Measurements from ENCODE around the gene NT5C3A.
"Not testable (repeated sequence)": the region's sequence is repeated elsewhere in the genome, so short reads cannot be mapped to it uniquely, and the experiment has no call there.

DNA sequence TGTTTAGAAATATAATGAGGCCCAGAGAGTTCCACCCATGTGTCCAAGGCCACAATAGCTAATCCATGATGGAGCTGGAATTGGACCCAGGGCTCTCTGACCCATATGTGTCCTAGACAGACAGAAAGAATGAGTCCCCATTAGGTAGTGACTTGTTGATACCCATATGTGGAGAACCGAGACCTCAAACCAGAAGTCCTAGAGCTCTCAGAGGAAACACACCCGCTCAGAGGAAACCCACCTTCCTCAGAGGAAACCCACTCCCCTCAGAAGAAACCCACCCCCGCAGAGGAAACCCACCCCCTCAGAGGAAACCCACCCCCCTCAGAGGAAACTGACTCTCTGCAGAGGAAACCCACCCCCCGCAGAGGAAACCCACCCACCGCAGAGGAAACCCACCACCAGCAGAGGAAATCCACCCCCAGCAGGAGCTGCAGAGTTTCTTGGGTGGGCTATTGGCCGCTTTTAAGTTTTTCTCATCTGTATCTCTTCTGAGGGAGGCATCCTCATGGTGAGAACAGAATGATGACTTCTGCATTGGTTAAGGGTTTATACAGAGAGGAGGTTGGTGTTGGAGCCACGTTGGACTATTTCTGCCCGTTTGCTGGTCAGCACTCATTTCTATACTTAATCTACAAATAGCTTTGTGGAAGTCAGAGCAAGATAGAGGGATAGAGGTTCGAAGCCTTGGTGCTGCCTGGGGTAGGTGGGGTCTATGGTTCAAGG is 70.4 kb downstream of the NT5C3A start:
- TF ChIP-seq, protein P1, sequence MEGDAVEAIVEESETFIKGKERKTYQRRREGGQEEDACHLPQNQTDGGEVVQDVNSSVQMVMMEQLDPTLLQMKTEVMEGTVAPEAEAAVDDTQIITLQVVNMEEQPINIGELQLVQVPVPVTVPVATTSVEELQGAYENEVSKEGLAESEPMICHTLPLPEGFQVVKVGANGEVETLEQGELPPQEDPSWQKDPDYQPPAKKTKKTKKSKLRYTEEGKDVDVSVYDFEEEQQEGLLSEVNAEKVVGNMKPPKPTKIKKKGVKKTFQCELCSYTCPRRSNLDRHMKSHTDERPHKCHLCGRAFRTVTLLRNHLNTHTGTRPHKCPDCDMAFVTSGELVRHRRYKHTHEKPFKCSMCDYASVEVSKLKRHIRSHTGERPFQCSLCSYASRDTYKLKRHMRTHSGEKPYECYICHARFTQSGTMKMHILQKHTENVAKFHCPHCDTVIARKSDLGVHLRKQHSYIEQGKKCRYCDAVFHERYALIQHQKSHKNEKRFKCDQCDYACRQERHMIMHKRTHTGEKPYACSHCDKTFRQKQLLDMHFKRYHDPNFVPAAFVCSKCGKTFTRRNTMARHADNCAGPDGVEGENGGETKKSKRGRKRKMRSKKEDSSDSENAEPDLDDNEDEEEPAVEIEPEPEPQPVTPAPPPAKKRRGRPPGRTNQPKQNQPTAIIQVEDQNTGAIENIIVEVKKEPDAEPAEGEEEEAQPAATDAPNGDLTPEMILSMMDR (conservative IDR thresholded peaks at IDR 0.05; ENCODE audit: low read depth, low read length) = not testable (repeated sequence)
- TF ChIP-seq EZH2phosphoT487 (IDR thresholded peaks at IDR 0.05; ENCODE audit: borderline replicate concordance, low read length); EZH2 (IDR thresholded peaks at IDR 0.05; ENCODE audit: low read length, unreplicated experiment): not testable (repeated sequence)
